GM19239 (cell line): Measurements from ENCODE around the gene HLCS.

Experiments
- DNase-seq: peaks from one replicate; pipeline ENCODE4 v3.0.0; 2011; ENCODE audit warnings: low spot score; ENCODE audit not compliant: insufficient read length
- FAIRE-seq: peaks from 2 replicates; lab custom pipeline; 2011; peaks lifted over from hg19 to GRCh38; lab: Jason Lieb, UNC

HLCS gene

DNA sequence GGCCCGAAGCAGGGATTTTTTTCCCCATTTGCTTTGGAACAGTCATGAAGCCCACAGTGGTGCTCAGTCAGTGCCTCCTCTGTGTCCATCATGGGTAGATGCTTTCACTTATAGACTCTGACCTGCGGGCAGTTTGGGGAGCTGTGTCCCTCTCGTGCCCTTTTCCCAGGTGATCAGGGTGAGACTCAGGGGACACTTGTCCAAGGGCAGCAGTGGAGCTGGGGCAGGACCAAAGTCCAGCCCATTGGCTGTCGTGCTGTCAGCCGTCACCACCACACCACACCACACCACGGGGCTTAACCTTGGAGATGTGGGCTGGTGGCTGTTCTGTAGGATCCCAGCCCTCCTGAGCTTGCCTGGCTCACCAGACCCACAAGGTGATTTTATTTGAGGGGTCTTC is 232.6 kb downstream of the HLCS start:
- DNase-seq, result no peak
- FAIRE-seq, result no peak

GRCh38 chr21:36732761-36733160 is 233.7 kb downstream of the HLCS start:
- no peak for FAIRE-seq
- no peak for DNase-seq

GRCh38 chr21:36732217-36732616 is 234.3 kb downstream of the HLCS start:
- DNase-seq, result no peak
- FAIRE-seq, result no peak

DNA sequence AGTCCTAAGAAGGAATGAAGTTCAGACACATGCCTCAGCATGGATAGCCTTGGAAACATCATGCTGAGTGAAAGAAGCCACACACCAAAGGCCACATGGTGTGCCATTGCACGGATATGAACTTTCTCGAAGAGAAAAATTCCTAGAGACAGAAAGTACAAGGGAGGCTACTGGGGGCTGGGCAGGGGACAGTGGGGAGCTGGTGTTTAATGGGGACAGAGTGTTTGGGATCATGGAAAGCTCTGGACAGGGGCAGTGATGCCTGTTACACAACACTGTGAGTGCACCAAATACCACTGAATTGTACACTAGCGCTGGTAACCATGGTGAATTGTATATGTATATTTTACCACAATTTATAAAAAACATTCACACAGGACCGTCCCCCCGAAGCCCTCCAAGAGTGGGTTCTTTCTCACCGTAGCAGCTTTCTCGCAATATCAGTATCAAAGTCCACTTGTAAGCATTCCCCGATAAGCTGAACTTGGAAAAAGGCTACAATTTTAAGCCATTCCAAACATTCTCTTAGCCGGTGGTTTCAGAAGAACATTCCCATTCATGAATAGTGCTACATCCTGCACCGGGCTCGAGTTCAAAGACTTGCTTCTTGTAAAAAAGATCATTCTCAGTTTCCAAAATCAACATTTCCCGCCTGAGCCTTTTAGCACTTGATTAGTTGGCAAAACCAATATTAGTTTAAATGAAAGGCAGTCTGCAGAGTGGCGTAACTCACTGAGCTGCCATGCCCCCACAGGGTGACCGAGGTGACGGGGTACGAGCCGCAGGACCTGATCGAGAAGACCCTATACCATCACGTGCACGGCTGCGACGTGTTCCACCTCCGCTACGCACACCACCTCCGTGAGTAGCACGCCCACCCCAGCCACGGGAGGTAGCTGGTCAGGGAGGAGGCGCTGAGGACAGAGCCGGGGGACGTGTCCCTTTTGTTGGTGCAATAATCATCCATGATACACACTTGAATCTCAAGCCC is 235.9 kb downstream of the HLCS start:
- FAIRE-seq, result no peak
- DNase-seq, result no peak

GRCh38 chr21:36729310-36729970 is 237.0 kb downstream of the HLCS start:
- DNase-seq (no peak), FAIRE-seq (no peak)

DNA sequence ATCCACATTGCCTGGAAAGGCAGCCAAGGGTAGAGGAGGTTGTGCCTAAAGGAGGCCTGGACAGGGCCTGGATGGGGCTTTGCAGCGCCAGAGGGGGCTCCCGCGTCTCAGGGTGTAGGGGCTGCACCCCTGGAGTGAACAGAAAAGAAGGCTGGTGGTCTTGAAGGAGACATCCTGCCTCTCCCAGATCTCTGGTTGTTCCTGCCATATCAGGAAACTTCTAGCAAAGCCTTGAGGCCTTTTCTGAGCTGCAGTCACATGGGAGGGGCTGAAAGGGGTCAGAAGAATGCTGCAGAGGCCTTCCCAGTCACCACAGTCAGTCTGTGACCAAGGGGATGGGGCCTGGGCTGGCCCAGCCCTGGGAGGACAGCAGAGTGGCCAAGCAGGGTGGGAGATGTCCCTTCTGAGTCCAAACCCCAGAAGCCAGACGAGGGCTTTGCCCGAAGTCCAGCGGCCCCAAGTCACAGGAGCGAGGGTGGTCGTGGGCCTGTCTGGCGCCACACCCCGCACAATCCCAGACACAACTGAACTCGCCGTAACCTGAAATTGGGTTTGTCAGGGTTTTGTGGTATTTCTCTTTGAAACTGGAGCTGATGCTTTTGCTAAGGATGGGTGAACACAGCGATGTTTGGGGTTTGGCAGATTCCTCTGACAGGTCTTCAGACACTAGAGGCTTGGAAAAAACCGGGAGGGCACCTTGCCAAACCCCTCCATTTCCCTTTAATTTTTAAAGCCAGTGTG is 237.9 kb downstream of the HLCS start:
- DNase-seq, result no peak
- FAIRE-seq, result no peak

DNA sequence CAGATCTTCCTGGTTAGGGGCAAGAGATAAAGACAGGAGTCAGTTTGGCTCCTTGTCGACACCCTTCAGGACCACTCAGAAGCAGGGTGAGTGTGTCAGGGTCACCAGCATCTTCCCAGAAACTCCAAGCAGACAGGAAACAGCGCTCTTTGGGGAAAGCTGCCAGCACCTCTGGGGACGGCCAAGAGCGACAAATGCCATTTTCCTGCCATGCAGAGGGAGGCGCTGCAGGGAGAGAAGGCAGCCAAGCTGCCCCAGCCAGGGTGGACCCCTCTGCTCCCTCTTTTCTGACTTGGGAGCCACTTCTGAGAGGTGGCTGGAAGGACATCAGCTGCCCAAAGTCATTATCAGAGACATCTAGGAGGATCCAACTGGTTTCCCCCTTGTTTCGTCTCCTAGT is 238.6 kb downstream of the HLCS start:
- DNase-seq (no peak), FAIRE-seq (no peak)

- no peak for DNase-seq
- FAIRE-seq, result no peak
Measured at GRCh38 chr21:36725793-36726386, 240.6 kb downstream of the HLCS start.

- no peak for DNase-seq
- no peak for FAIRE-seq
Measured at GRCh38 chr21:36724660-36725059, 241.8 kb downstream of the HLCS start.

- DNase-seq (no peak), FAIRE-seq (no peak)
Measured at GRCh38 chr21:36723371-36723881, 243.0 kb downstream of the HLCS start.

- FAIRE-seq (no peak), DNase-seq (no peak)
Measured at GRCh38 chr21:36722370-36723368, 243.8 kb downstream of the HLCS start.

DNA sequence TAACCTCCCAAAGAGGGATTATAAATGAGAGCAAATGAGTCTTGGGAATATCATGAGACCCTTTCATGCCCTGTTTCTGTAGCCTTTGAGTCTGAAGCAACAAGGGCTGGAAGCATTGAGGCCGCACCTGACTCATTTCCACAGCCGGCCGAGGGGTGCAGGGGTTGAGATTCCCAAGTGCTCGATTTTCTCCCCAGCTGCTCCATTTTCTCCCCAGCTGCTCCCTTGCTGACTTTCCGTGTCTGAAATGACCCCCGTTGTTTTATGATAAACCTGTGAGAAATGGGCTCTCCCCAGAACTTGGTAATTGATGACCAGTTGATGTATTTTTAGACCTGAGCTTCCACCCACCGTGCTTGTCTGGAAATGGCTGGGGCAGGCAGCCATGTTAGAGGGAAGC is 244.7 kb downstream of the HLCS start:
- FAIRE-seq (no peak), DNase-seq (no peak)

DNA sequence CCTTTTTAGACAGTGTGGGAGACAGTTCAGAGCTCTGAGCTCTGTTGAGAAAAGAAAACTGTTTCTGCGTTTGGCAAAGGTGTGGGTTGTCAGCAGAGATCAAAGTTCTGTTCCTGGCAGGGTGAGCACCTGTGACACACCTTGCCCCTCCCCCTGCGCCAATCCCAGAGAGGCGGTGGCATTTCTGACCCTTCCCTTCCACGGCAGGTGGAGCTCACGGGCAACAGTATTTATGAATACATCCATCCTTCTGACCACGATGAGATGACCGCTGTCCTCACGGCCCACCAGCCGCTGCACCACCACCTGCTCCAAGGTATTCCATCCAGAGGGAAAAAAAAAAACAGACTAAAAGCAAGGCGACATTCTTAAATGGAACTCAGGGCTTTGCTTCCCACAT is 246.9 kb downstream of the HLCS start:
- DNase-seq (no peak), FAIRE-seq (no peak)

GRCh38 chr21:36718951-36719501 is 247.4 kb downstream of the HLCS start:
- DNase-seq (no peak), FAIRE-seq (no peak)

- no peak for DNase-seq
- no peak for FAIRE-seq
Measured at GRCh38 chr21:36717976-36718375, 248.5 kb downstream of the HLCS start.

GRCh38 chr21:36716836-36717235 is 249.6 kb downstream of the HLCS start:
- FAIRE-seq (no peak), DNase-seq (no peak)

DNA sequence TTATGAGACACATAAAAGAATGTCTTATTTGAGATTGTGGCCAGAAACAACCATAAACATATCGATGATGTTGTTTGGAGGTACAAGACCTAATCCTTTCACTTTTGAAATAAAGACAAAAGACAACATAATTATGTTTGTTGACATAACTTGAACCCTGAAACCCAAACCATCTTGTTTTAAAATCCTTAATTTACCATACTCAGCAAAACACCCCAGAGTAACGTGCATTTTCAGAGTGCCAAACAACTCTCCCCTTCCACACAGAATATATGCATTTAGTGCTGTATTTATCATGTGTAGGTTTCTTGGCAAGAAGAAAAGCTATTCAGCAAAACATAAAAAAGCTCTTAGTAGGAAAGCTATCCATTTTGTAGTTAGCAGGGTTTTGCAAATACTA is 250.1 kb downstream of the HLCS start:
- no peak for FAIRE-seq
- no peak for DNase-seq

DNA sequence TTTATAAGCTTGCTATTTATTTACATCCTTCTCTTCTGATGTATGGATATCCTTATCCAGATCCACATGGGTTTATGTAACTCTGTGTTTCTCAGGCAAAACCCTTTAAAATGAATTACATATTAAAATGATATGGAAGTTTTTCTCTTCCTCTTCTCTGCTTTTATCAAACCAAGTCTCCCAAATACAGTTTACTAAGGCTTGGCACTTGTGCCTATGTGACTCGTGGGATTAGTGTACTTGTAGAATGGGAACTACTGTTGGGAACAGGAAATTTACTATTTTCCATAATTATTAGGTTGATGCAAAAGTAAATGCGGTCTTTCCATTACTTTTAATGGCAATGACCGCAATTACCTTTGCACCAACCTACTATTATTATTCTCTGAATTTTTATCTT is 252.7 kb downstream of the HLCS start:
- FAIRE-seq (no peak), DNase-seq (no peak)

GRCh38 chr21:36710729-36711048 is 255.8 kb downstream of the HLCS start:
- FAIRE-seq (no peak), DNase-seq (no peak)
